ENCODE measurements around the gene KCNE1. TPM values are rescaled to one million over a fixed set of nuclear protein-coding genes. Genes with fewer than 3 reads are reported as not detected.

Gene KCNE1
- total and polyA plus RNA-seq, 2 of the 13 experiments (the other 11 are each of a cell fraction or from before 2014, with no cell fraction given), result 0.35 TPM; not detected in 1

DNA sequence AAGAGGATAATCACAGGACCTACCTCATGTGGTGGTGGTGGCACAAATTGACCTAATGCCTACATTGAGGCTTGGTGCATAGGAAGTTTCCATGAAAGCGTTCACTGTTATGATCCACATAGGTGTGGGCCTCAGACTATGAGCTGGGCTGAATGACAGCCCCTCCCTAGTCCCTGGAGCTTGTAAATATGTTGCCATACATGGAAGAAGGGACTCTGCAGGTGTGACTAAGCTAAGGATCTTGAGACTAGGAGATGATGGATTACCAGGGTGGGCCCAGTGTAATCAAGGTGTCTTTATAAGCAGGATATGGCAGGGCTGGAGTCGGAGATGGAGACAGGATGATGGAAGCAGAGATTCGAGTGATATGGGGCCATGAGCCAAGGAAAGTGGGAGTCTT is 31.0 kb upstream of the KCNE1 start:
- no peak for DNase-seq (ENCODE audit: low spot score)
- H3K27me3 ChIP-seq (ENCODE audit: control insufficient read depth in 1 of 2, insufficient read depth in 2 of 2, low read length in 2 of 2), result no peaks in the 10 kb centered on the region
- no peak overlapping the region for H2AFZ ChIP-seq (ENCODE audit: low read length)
- no peak for ATAC-seq
- H3K27ac ChIP-seq (ENCODE audit: extremely low read length, insufficient read depth, low read length), result no peak overlapping the region
- in situ Hi-C loops (cut with HindIII; ENCODE audit: extremely low pct_ligation_motif_present, low pct_unique_long_range_greater_than_20kb) (no loop called here), intact Hi-C loops (cut with micrococcal nuclease; ENCODE audit: unreplicated experiment) (no loop called here)
- H3K4me3 ChIP-seq (replicated peaks in 1 of 3; ENCODE audit: insufficient read depth in 1 of 3, low read depth in 2 of 3, low read length in 3 of 3), result no peak overlapping the region
- 57% methylated on average over 3 of the region's 3 CpGs for WGBS (ENCODE audit: low lambda C conversion rate)
- no peak overlapping the region for H3K9ac ChIP-seq (ENCODE audit: insufficient read depth, low read depth, low read length)
- no TSS peak for BruUV-seq (replicated peaks)
- H3K79me2 ChIP-seq (ENCODE audit: insufficient read depth, low read length), result no peaks in the 10 kb centered on the region
- peaks cover 28% of the 10 kb centered on the region for H3K4me1 ChIP-seq (ENCODE audit: insufficient read depth, low read length)
- CTCF ChIA-PET (ENCODE audit: low intra/inter-chr PET ratio, low total read pairs), result interaction anchor here (0.9 to 2.4 kb wide), 2 partner anchors 31 to 33 kb away, joined by 3 to 29 read pairs; partner anchors contain the start of gene KCNE1
- no peak for TF ChIP-seq CAMTA2 (CRISPR knock-in tag; IDR thresholded peaks at IDR 0.05; ENCODE audit: borderline replicate concordance)
- no peaks in the 10 kb centered on the region for H4K20me1 ChIP-seq (ENCODE audit: insufficient read depth, low read length)
- no peaks in the 10 kb centered on the region for H3K9me3 ChIP-seq (ENCODE audit: low read length)
- H3K36me3 ChIP-seq (replicated peaks in 1 of 2; ENCODE audit: control insufficient read depth in 1 of 2, insufficient read depth in 2 of 2, low read length in 2 of 2), result no peaks in the 10 kb centered on the region
- no peak for FAIRE-seq
- no peak overlapping the region for H3K4me2 ChIP-seq (ENCODE audit: low read depth, low read length)
- POLR2A ChIA-PET, result interaction anchor here (5.9 kb wide), 1 partner anchor 19 kb away, joined by 120 read pairs; no protein-coding TSS in a partner anchor

- Histone ChIP-seq H2AFZ (ENCODE audit: low read length) (no peak overlapping the region), H3K4me1 (ENCODE audit: insufficient read depth, low read length) (peaks cover 29% of the 10 kb centered on the region), H3K4me2 (ENCODE audit: low read depth, low read length) (no peak overlapping the region), H3K9ac (ENCODE audit: insufficient read depth, low read depth, low read length) (no peak overlapping the region), H3K79me2 (ENCODE audit: insufficient read depth, low read length) (no peaks in the 10 kb centered on the region), H3K27ac (ENCODE audit: extremely low read length, insufficient read depth, low read length) (no peak overlapping the region), H3K4me3 (replicated peaks in 1 of 3; ENCODE audit: insufficient read depth in 1 of 3, low read depth in 2 of 3, low read length in 3 of 3) (no peak overlapping the region), H4K20me1 (ENCODE audit: insufficient read depth, low read length) (no peaks in the 10 kb centered on the region), H3K9me3 (ENCODE audit: low read length) (no peaks in the 10 kb centered on the region), H3K27me3 (ENCODE audit: control insufficient read depth in 1 of 2, insufficient read depth in 2 of 2, low read length in 2 of 2) (no peaks in the 10 kb centered on the region), H3K36me3 (replicated peaks in 1 of 2; ENCODE audit: control insufficient read depth in 1 of 2, insufficient read depth in 2 of 2, low read length in 2 of 2) (no peaks in the 10 kb centered on the region)
- TF ChIP-seq MAFF (IDR thresholded peaks at IDR 0.05; ENCODE audit: low read depth, low read length) (peak; percentile 36; the same call in 1 of the 2 replicates), NCOA1 (CRISPR knock-in tag; IDR thresholded peaks at IDR 0.05) (no peak), MAFK (conservative IDR thresholded peaks at IDR 0.05 in 1 of 2, IDR thresholded peaks at IDR 0.05 in 1 of 2; ENCODE audit: low read length in 2 of 2) (peak; percentile 22 to 27; a peak in 2 of 4 replicates)
- in situ Hi-C loops (cut with HindIII; ENCODE audit: extremely low pct_ligation_motif_present, low pct_unique_long_range_greater_than_20kb), result no loop called here
- FAIRE-seq (no peak), ATAC-seq (no peak), DNase-seq (ENCODE audit: low spot score) (no peak)
- intact Hi-C loops (cut with micrococcal nuclease; ENCODE audit: unreplicated experiment), result no loop called here
- no TSS peak for BruUV-seq (replicated peaks)
- WGBS (ENCODE audit: low lambda C conversion rate), result 100% methylated on average over 5 of the region's 5 CpGs
- ChIA-PET CTCF (ENCODE audit: low intra/inter-chr PET ratio, low total read pairs) (no interaction called here), POLR2A (interaction anchor here (5.9 kb wide), 1 partner anchor 16 kb away, joined by 120 read pairs; no protein-coding TSS in a partner anchor)
Observed at GRCh38 chr21:34540206-34540605, 28.2 kb upstream of the KCNE1 start.
